NCI-H460 (cell line): ENCODE results near the gene HDC. TPM values are rescaled to one million over a fixed set of nuclear protein-coding genes. Genes with fewer than 3 reads are reported as not detected.

Experiments
- DNase-seq: peaks from one replicate; pipeline ENCODE4 v3.0.0-alpha.2; 2016; ENCODE audit warnings: low read depth; ENCODE audit errors: extremely low read depth
- polyA plus RNA-seq: library from polyadenylated mRNA; depleted of rRNA; stranded (reverse); fragments of >200 nt; gene quantifications from 2 replicates; pipeline ENCODE4 v1.2.3, GENCODE V29; 2014; cell fraction: nucleus; rRNA removed
- total RNA-seq: library from RNA; depleted of rRNA; stranded (reverse); fragments of >200 nt; shearing (Covaris generic); gene quantifications from 2 replicates; pipeline ENCODE4 v1.2.3, GENCODE V29; 2014; rRNA removed

HDC gene
- total RNA-seq, result 0.10 TPM in 1 of 2 replicates, not detected in the other
- polyA plus RNA-seq, result 0.21 TPM in 1 of 2 replicates, not detected in the other

GRCh38 chr15:50265620-50266019 lies at the start of gene HDC:
Gene HDC (minus strand): TSS chr15:50265726. CDS start chr15:50265623, 103 bp downstream.
- DNase-seq, result no peak

GRCh38 chr15:50312636-50313035 lies 47.1 kb upstream of the HDC start:
- no peak for DNase-seq

- DNase-seq, result no peak
Measured at GRCh38 chr15:50307799-50308198, 42.3 kb upstream of the HDC start.

- DNase-seq, result no peak
Measured at GRCh38 chr15:50304836-50305235, 39.3 kb upstream of the HDC start.

GRCh38 chr15:50302581-50302980 lies 37.1 kb upstream of the HDC start:
- DNase-seq, result no peak

DNA sequence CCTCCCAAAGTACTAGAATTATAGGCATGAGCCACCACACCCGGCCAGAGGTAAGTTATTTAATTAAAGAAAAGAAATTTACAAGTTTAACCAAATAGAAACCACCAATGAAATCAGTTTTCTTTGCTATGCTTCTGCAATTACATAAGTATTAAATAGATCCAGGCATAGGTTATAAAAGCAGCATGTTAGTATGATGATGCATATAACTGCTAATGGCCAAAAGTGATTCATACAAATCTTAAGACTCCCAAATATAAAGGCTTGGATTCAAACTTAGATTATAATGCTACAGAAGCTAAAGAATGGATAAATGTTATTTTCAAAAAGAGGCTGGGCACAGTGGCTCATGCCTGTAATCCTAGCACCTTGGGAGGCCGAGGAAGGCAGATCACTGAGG lies 32.8 kb upstream of the HDC start:
- DNase-seq, result no peak

- DNase-seq, result no peak
Measured at GRCh38 chr15:50295966-50296365, 30.4 kb upstream of the HDC start.

- no peak for DNase-seq
Measured at GRCh38 chr15:50289749-50290148, 24.2 kb upstream of the HDC start.

DNA sequence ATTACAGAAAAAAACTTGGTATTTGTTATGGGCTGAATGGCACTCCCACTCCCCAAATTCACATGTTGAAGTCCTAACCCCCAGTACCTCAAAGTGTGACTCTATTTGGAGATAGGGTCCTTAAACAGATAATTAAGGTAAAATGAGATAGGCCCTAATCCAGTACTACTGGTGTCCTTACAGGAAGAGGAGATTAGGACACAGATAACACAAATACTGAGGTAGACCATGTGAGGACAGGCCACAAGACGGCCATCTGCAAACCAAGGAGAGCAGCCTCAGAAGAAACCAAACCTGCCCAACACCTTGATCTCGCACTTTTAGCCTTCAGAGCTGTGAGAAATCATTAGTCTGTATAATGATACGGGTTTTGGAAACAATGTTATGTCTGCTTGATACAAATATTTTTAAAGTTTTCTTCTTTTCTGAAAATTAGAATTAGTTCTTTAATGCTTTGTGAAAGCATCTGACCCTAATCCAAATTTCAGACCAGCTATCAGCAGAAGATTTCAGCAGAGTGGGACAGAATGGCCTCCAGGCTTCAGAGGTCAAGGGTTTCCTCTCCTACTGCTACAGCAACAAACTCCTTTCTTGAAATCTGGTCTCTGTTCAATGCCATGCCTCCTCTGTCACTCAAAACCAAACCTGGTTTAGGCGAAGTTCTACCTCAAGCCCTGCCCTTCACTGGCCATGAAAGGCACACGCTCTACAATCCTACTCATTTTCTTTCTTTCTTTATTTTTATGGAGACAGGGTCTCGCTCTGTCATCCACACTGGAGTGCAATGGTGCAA lies 22.0 kb upstream of the HDC start:
- no peak for DNase-seq

DNA sequence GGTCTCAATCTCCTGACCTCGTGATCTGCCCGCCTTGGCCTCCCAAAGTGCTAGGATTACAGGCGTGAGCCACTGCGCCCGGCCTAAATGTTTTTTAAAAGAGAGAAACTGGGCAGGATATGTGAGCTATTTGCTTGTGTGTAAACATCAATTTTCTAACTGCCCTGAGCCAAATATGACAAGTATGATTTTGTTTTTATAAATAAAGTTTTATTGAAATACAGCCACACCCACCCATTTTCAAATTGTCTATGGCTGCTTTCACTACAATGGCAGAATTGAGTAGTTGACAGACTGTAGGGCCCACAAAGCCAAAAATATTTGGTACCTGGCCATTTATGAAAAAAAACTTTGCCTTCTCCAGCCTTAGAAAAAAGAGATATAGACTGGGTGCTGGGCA lies 15.9 kb upstream of the HDC start:
- DNase-seq, result no peak

DNA sequence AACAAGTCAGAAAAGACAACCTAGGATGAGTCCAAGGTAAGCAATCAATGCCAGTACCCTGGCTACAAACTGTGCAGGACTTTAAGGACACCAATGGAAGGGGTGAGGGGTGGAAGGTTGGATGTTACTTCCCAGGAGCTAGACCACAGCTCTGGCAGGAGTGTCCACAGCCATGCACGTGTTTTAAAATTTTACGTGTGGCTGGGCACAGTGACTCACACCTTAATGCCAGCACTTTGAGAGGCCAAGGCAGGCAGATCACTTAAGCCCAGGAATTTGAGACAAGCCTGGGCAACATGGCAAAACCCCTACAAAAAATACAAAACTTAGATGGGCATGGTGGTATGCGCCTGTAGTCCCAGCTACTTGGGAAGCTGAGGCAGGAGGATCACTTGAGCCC lies 14.7 kb upstream of the HDC start:
- DNase-seq, result no peak

- DNase-seq, result no peak
Measured at GRCh38 chr15:50278496-50278895, 13.0 kb upstream of the HDC start.

DNA sequence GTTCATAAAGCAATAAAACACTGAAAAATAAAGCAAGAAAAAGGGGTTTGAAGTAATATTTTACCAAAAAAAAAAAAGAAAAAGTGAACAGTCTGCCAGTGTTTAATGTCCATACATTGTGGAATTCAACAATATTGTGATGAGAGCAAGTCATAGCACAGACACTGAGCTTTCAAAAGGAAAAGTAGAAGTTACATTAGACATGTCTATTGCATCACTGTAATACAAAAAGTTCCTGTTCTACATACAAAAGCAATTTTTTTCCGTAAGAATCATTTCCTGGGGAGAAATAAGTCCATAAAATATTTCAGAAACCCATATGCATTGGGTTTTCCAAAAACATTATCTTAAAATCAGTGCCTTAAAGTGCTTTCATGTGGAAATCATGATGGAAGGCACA lies 11.8 kb upstream of the HDC start:
- no peak for DNase-seq

- DNase-seq, result no peak
Measured at GRCh38 chr15:50275908-50276307, 10.4 kb upstream of the HDC start.

GRCh38 chr15:50275091-50275490 lies 9.6 kb upstream of the HDC start:
- no peak for DNase-seq

DNA sequence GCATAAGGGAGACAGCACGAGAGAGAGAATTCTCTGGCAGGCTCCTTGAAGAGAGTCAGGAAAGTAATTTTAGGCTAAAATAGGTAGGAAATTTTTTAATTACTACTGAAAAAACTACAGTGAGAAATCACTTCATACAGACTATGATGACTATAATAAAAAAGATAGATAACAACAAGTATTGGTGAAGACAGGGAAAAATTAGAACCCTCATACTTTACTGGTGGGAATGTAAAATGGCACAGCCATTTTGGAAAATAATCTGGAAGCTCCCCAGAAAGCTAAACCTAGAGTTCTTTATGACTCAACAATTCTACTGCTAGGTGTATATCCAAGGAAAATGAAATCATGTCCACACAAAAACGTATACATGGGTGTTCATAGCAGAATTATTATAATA lies 2.1 kb upstream of the HDC start:
- no peak for DNase-seq

DNA sequence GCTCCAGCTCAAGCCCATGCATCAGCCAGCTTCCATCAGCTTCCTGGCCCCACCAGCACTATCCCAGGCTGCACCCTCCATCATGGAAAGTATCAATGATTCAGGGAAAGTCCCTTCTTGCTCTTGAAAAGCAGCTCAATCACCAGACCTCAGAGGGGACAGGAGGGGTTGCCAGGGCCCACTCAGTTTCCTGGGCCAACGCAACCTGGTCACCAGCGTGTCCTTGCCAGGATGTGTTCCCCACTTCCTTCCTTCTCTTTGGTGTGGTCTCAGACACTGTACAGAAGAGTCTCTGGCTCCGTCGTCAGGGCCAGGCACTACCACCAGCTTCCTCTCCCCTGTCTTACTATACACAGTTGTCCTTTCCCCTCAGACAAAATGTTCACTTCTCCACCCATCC lies 3.0 kb downstream of the HDC start:
- DNase-seq, result no peak

- no peak for DNase-seq
Measured at GRCh38 chr15:50261981-50262380, 3.5 kb downstream of the HDC start.

GRCh38 chr15:50260969-50261496 lies 4.5 kb downstream of the HDC start:
- DNase-seq, result no peak

- no peak for DNase-seq
Measured at GRCh38 chr15:50259276-50259675, 6.2 kb downstream of the HDC start.

DNA sequence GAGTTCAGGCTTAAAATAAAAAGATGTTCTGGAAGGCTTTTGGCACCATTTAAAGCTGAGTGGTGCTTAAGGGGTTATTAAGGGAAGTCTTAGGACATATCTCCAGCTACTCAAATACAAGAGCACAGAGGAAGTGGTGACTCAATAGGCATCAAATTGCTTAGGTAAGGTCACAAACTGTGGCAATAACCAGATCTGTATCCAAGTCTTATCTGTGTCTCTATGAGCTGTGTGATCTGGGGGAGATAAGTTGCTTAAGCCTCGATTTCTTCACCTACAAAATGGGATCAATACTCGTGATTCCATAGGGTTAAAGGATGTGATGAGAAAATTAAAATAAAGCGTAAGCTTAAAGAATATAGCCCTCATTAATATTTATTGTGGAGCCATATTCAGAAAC lies 7.6 kb downstream of the HDC start:
- DNase-seq, result no peak

GRCh38 chr15:50257332-50257731 lies 8.2 kb downstream of the HDC start:
- DNase-seq, result no peak
